WTC11 (cell line): ENCODE data around the gene SSC5D. TPM values are rescaled to one million over a fixed set of nuclear protein-coding genes. Genes with fewer than 3 reads are reported as not detected.

Experiments used
- ATAC-seq: fragments of 200-7000 bp; cut with Tn5 transposase; 2 replicates; pipeline ENCODE4 v1.10.0; 2021; ENCODE audit warnings: mild to moderate bottlenecking, moderate library complexity
- CTCF ChIA-PET: fragments of 300-600 bp; sonication (Branson Sonifier 250); formaldehyde crosslinking; loops from one replicate; lab custom pipeline; 2021; ENCODE audit warnings: antibody characterized with exemption; lab: Charles Lee
- POLR2A ChIA-PET: fragments of 350-600 bp; sonication (Branson Sonifier 250); formaldehyde crosslinking; loops from one replicate; lab custom pipeline; 2021; ENCODE audit warnings: antibody characterized with exemption; lab: Charles Lee
- DNase-seq: peaks from one replicate; pipeline ENCODE4 v3.0.0; 2021; ENCODE audit warnings: low spot score
- H3K27ac Mint-ChIP-seq: 2 replicates; pipeline ENCODE4 v1.8.0; 2021; ENCODE audit warnings: mixed read lengths
- H3K27me3 Mint-ChIP-seq: 2 replicates; pipeline ENCODE4 v1.8.0; 2021; ENCODE audit warnings: low read depth, mild to moderate bottlenecking, moderate library complexity, mixed read lengths
- H3K36me3 Mint-ChIP-seq: 2 replicates; pipeline ENCODE4 v1.8.0; 2021; ENCODE audit warnings: mixed read lengths
- H3K4me1 Mint-ChIP-seq: 2 replicates; pipeline ENCODE4 v1.8.0; 2022; ENCODE audit warnings: mixed read lengths
- H3K4me3 Mint-ChIP-seq: 2 replicates; pipeline ENCODE4 v1.8.0; 2021; ENCODE audit warnings: mild to moderate bottlenecking, moderate library complexity, mixed read lengths
- H3K9me3 Mint-ChIP-seq: 2 replicates; pipeline ENCODE4 v1.8.0; 2021; ENCODE audit warnings: mixed read lengths
- ARID4B ChIP-seq: sonication (generic); formaldehyde crosslinking; IDR thresholded peaks from 2 replicates; pipeline ENCODE4 v1.8.0; 2023; ENCODE audit warnings: missing genetic modification reagents, mild to moderate bottlenecking, borderline replicate concordance
- CREB1 ChIP-seq: sonication (generic); formaldehyde crosslinking; IDR thresholded peaks from 2 replicates; pipeline ENCODE4 v1.8.0; 2023; ENCODE audit warnings: mild to moderate bottlenecking, missing genetic modification reagents
- CTCF ChIP-seq: fragments of 200-600 bp; IDR thresholded peaks from 2 replicates; pipeline ENCODE4 v1.8.0; 2022; ENCODE audit warnings: antibody characterized with exemption
- ELF4 ChIP-seq: sonication (generic); formaldehyde crosslinking; IDR thresholded peaks from 2 replicates; pipeline ENCODE4 v1.8.1; 2022; ENCODE audit warnings: low read depth, mild to moderate bottlenecking, moderate library complexity, missing genetic modification reagents
- ETV6 ChIP-seq: sonication (generic); formaldehyde crosslinking; IDR thresholded peaks from 2 replicates; pipeline ENCODE4 v1.8.1; 2022; ENCODE audit warnings: mild to moderate bottlenecking, missing genetic modification reagents
- GTF2I ChIP-seq: fragments of 250-450 bp; sonication (Bioruptor Pico); conservative IDR thresholded peaks from 2 replicates; pipeline ENCODE4 v1.4.0; 2021; ENCODE audit warnings: mild to moderate bottlenecking
- KAT7 ChIP-seq: sonication (generic); formaldehyde crosslinking; IDR thresholded peaks from 2 replicates; pipeline ENCODE4 v1.8.1; 2023; ENCODE audit warnings: missing genetic modification reagents, mild to moderate bottlenecking, borderline replicate concordance
- NR2C2 ChIP-seq: sonication (generic); formaldehyde crosslinking; IDR thresholded peaks from 2 replicates; pipeline ENCODE4 v1.8.0; 2022; ENCODE audit warnings: mild to moderate bottlenecking, missing genetic modification reagents
- SP1 ChIP-seq: sonication (generic); formaldehyde crosslinking; conservative IDR thresholded peaks from 2 replicates; pipeline ENCODE4 v1.8.1; 2022; ENCODE audit warnings: missing genetic modification reagents
- TP53 ChIP-seq: sonication (generic); formaldehyde crosslinking; IDR thresholded peaks from 2 replicates; pipeline ENCODE4 v1.8.1; 2023; ENCODE audit warnings: mild to moderate bottlenecking, missing genetic modification reagents
- ZBTB43 ChIP-seq: sonication (generic); formaldehyde crosslinking; IDR thresholded peaks from 2 replicates; pipeline ENCODE4 v1.8.1; 2023; ENCODE audit warnings: mild to moderate bottlenecking, missing genetic modification reagents
- ZNF232 ChIP-seq: sonication (generic); formaldehyde crosslinking; IDR thresholded peaks from 2 replicates; pipeline ENCODE4 v1.8.0; 2022; ENCODE audit warnings: mild to moderate bottlenecking, missing genetic modification reagents
- ZNF263 ChIP-seq: sonication (generic); formaldehyde crosslinking; IDR thresholded peaks from 2 replicates; pipeline ENCODE4 v1.8.1; 2022; ENCODE audit warnings: low read depth, mild to moderate bottlenecking, moderate library complexity, missing genetic modification reagents
- total RNA-seq: library from RNA; stranded (reverse); gene quantifications from 3 replicates; pipeline ENCODE4 v1.2.3, GENCODE V29; 2021
- TF ChIP-seq, protein P1 (sequence below): fragments of 250-450 bp; sonication (Bioruptor Pico); IDR thresholded peaks from 2 replicates; pipeline ENCODE4 v1.9.0; 2021; ENCODE audit warnings: moderate library complexity, mild to moderate bottlenecking, inconsistent platforms, borderline replicate concordance
- TF ChIP-seq, protein P2 (sequence below): sonication (generic); formaldehyde crosslinking; IDR thresholded peaks from 2 replicates; pipeline ENCODE4 v1.8.0; 2022; ENCODE audit warnings: mild to moderate bottlenecking, missing genetic modification reagents
- TF ChIP-seq, protein P3 (sequence below): sonication (generic); formaldehyde crosslinking; IDR thresholded peaks from 2 replicates; pipeline ENCODE4 v1.8.1; 2023; ENCODE audit warnings: mild to moderate bottlenecking, missing genetic modification reagents, moderate library complexity

Gene SSC5D
- total RNA-seq, 1 experiment from 2014 or later: 2.9 TPM

- no peak for TF ChIP-seq ARID4B (CRISPR knock-in tag)
- TF ChIP-seq, all 79 proteins: peak for 0
Measured at GRCh38 chr19:55536366-55536765, 48.1 kb downstream of the SSC5D start (continued).

DNA sequence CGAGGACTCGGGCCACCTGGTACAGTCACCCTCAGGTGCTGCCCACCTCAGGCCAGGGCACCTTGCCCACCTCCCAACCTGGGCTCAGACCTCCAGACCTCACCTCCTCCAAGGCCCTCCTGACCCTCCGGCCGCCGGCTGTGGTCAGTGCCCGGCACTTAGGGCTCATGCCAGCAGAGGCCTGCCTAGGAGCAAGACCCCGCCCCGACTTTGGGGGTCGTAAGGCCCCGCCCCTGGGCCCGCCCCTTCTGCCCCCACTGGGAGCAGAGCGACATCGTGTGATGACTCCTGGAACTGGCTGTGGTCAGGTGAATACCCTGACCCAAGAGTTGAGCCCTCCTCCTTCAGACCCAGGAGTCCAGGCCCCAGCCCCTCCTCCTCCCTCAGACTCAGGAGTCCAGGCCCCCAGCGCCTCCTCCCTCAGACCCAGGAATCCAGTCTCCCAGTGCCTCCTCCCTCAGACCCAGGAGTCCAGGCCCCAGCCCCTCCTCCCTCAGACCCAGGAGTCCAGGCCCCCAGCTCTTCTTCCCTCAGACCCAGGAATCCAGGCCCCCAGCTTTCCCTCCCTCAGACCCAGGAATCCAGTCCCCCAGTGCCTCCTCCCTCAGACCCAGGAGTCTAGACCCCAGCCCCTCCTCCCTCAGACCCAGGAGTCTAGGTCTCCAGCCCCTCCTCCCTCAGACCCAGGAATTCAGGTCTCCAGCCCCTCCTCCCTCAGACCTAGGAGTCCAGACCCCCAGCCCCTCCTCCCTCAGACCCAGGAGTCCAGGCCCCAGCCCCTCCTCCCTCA lies 48.9 kb downstream of the SSC5D start, which contains the start of gene SBK2:
Gene SBK2, minus strand, starts transcription at position 183 of the 790 bp plus-strand sequence. CDS start 839 bp downstream, outside the sequence.
- H3K9me3 Mint-ChIP-seq: peaks cover 6% of the 10 kb centered on the region
- ChIA-PET CTCF (interaction anchor here (0.7 to 2.3 kb wide), 2 partner anchors 13 to 33 kb away, joined by 3 to 10 read pairs; no protein-coding TSS in a partner anchor), POLR2A (no interaction called here)
- TF ChIP-seq, protein P1, sequence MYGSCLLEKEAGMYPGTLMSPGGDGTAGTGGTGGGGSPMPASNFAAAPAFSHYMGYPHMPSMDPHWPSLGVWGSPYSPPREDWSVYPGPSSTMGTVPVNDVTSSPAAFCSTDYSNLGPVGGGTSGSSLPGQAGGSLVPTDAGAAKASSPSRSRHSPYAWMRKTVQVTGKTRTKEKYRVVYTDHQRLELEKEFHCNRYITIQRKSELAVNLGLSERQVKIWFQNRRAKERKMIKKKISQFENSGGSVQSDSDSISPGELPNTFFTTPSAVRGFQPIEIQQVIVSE: no peak
- TF ChIP-seq SP1 (CRISPR knock-in tag): peak; percentile 96
- no peak for TF ChIP-seq ZNF263 (CRISPR knock-in tag)
- TF ChIP-seq, protein P2, sequence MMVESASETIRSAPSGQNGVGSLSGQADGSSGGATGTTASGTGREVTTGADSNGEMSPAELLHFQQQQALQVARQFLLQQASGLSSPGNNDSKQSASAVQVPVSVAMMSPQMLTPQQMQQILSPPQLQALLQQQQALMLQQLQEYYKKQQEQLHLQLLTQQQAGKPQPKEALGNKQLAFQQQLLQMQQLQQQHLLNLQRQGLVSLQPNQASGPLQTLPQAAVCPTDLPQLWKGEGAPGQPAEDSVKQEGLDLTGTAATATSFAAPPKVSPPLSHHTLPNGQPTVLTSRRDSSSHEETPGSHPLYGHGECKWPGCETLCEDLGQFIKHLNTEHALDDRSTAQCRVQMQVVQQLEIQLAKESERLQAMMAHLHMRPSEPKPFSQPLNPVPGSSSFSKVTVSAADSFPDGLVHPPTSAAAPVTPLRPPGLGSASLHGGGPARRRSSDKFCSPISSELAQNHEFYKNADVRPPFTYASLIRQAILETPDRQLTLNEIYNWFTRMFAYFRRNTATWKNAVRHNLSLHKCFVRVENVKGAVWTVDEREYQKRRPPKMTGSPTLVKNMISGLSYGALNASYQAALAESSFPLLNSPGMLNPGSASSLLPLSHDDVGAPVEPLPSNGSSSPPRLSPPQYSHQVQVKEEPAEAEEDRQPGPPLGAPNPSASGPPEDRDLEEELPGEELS (CRISPR knock-in tag): no peak
- TF ChIP-seq, protein P3, sequence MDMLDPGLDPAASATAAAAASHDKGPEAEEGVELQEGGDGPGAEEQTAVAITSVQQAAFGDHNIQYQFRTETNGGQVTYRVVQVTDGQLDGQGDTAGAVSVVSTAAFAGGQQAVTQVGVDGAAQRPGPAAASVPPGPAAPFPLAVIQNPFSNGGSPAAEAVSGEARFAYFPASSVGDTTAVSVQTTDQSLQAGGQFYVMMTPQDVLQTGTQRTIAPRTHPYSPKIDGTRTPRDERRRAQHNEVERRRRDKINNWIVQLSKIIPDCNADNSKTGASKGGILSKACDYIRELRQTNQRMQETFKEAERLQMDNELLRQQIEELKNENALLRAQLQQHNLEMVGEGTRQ (CRISPR knock-in tag): 0 out of 2 replicates have a peak, but pooled peaks have one; percentile 34
- TF ChIP-seq ELF4 (CRISPR knock-in tag): no peak
- 0 out of 2 replicates have a peak, but pooled peaks have one; percentile 25 for TF ChIP-seq CTCF
- no peak for TF ChIP-seq TP53 (CRISPR knock-in tag)
- TF ChIP-seq ETV6: peak; percentile 22; the same call in 1 of the 2 replicates
- no peak for TF ChIP-seq ZNF232
- no peaks in the 10 kb centered on the region for H3K36me3 Mint-ChIP-seq
- H3K27ac Mint-ChIP-seq: no peak within 1 kb of the TSS
- peaks cover 11% of the 10 kb centered on the region for H3K4me1 Mint-ChIP-seq
- peak; percentile 96 for DNase-seq
- ATAC-seq: peak; percentile 97
- peak within 1 kb of the TSS; percentile 37 for H3K4me3 Mint-ChIP-seq
- H3K27me3 Mint-ChIP-seq: peaks cover 7% of the 10 kb centered on the region

GRCh38 chr19:55537741-55538111 lies 49.5 kb downstream of the SSC5D start:
- peak; percentile 33 for ATAC-seq
- ChIA-PET CTCF (interaction anchor here (0.7 kb wide), 1 partner anchor 13 kb away, joined by 3 read pairs; no protein-coding TSS in a partner anchor), POLR2A (no interaction called here)
- DNase-seq: no peak
- peaks cover 11% of the 10 kb centered on the region for H3K4me1 Mint-ChIP-seq
- H3K4me3 Mint-ChIP-seq: no peak overlapping the region
- peaks cover 7% of the 10 kb centered on the region for H3K27me3 Mint-ChIP-seq
- H3K9me3 Mint-ChIP-seq: peaks cover 10% of the 10 kb centered on the region
- H3K27ac Mint-ChIP-seq: no peak overlapping the region
- no peaks in the 10 kb centered on the region for H3K36me3 Mint-ChIP-seq
- TF ChIP-seq ZBTB43 (CRISPR knock-in tag): no peak
- no peak for TF ChIP-seq KAT7 (CRISPR knock-in tag)
- TF ChIP-seq, protein P2 (CRISPR knock-in tag): no peak
- no peak for TF ChIP-seq NR2C2
- TF ChIP-seq CREB1: no peak
- TF ChIP-seq TP53 (CRISPR knock-in tag): no peak
- TF ChIP-seq GTF2I: no peak
